Suppressor macrophage treated with lipopolysaccharide for 1 hour (primary cell): ENCODE results near the gene PLEKHH1.

ENCODE experiments used
- DNase-seq, 3 donors: peaks; one replicate each; pipeline ENCODE4 v3.0.0-alpha.2; 2020 to 2022

PLEKHH1 gene

GRCh38 chr14:67510836-67511235 is 22.3 kb upstream of the PLEKHH1 start:
- DNase-seq: no peak

- DNase-seq: peak; percentile 53 to 85 (median 59)
These were observed 20.4 kb upstream of the PLEKHH1 start for GRCh38 chr14:67512463-67513310.

DNA sequence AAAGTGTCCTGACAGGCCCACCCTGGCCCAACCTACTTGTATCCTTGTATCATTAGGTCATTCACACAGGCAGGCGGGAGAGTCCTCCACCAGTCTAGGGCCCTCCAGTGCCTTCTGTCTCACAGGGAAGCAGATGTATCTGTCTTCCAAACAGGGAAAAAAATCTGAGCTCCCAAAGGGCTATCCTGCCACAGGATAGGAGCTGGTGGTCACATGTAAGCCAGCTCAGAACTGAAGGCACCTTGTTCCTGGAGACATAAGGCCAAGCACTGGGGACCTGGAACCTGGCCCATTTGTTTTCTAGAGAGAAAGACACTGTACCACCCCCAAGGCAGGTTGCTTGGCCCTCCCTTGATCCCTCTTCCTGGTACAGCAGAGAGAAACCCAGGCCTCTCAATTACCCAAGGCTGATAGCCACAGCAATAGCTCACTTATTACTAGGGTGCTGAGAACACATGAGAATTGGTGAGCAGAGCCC is 19.4 kb upstream of the PLEKHH1 start:
- DNase-seq: no peak

GRCh38 chr14:67514203-67514607 is 18.9 kb upstream of the PLEKHH1 start:
- no peak for DNase-seq

GRCh38 chr14:67514650-67515385 is 18.3 kb upstream of the PLEKHH1 start:
- peak; percentile 63 to 80 (median 72) for DNase-seq

- DNase-seq: peak in 2 of 3 donors; percentile 32 to 48
These were observed 17.6 kb upstream of the PLEKHH1 start for GRCh38 chr14:67515386-67516079.

GRCh38 chr14:67516676-67517075 is 16.4 kb upstream of the PLEKHH1 start:
- DNase-seq: peak; percentile 44 to 57 (median 56)

DNA sequence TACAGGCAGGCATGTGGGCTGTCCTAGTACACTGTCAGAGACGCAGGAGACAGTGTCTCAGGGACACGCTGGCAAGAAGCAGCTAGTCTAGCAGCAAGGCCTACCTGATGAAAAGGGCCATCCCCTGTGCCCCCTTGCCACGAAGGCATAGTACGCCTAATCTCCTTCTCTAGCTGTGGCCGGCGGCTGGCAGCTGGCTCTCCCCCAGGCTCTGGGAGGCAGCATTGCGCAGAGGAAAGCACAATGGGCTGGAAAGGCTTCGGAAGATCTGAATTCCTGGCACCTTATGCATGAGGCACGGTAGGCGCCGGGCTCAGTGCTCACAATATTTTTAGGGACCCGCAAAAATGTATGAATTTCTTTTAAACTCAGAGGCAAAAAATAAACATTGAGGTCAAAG is 16.0 kb upstream of the PLEKHH1 start:
- no peak for DNase-seq

DNA sequence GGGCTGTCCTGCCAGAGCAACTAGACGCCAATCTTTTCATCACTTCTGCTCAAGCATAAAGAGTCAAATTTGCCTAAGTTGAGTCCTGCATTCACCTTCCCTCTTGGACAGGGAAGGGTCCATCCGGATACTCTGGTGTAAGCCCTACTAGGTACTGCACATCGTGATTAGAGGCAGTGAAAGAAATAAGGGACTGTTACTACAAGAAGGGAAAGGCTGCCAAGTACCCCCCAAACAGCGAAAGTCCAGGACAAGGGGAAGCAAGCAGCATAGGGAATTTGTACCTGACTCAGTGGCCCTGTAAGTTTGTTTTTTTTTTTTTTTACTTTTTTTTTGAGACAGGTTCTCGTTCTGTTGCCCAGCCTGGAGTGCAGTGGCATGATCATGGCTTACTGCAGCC is 13.7 kb upstream of the PLEKHH1 start:
- no peak for DNase-seq

DNA sequence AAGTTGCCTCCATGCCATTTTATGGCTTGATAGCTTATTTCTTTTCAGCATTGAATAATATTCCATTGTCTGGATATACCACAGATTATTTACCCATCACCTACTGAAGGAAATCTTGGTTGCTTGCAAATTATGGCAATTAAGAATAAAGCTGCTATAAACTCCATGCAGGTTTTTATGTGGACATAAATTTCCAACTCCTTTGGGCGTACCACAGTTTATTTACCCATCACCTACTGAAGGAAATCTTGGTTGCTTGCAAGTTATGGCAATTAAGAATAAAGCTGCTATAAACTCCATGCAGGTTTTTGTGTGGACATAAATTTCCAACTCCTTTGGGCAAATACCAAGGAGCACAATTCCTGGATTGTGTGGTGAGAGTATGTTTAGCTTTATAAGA is 12.6 kb upstream of the PLEKHH1 start:
- DNase-seq: no peak

GRCh38 chr14:67522270-67522669 is 10.8 kb upstream of the PLEKHH1 start:
- DNase-seq: no peak

- no peak for DNase-seq
These were observed 9.1 kb upstream of the PLEKHH1 start for GRCh38 chr14:67523764-67524633.

DNA sequence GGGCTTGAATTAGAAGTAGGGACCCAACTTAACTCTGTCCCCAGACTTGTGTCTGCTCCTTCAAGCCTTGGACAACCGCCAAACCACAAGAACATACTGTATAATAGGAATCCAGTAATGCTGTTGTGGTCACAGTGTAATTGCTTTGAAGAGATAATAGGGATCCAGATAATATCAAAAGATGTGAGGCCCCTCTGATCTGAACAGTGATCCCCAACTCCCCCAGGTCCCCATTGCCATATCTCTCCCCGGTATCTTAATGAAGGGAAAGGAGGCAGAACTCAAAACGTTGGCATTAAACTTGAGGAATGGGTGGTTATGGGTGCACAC is 8.5 kb upstream of the PLEKHH1 start:
- no peak for DNase-seq

DNA sequence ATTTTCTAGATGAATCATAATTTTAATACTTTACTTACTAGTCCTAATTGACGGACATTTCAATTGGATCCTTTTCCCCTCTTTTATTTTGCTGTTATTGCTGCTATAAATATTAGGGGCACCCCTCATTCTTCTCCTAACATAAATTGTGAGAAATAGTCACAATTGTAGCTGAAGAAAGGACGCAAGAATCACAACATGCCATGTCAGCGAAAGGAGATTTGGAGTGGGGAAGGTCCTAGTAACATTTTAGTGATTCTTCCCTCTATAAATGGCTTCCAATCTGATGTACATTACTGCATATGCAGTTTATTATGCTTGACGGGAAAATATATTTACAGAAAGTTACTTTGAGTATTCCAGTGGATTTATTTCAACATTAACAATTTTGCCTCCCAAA is 7.7 kb upstream of the PLEKHH1 start:
- DNase-seq: no peak

GRCh38 chr14:67526181-67526580 is 6.9 kb upstream of the PLEKHH1 start:
- no peak for DNase-seq

DNA sequence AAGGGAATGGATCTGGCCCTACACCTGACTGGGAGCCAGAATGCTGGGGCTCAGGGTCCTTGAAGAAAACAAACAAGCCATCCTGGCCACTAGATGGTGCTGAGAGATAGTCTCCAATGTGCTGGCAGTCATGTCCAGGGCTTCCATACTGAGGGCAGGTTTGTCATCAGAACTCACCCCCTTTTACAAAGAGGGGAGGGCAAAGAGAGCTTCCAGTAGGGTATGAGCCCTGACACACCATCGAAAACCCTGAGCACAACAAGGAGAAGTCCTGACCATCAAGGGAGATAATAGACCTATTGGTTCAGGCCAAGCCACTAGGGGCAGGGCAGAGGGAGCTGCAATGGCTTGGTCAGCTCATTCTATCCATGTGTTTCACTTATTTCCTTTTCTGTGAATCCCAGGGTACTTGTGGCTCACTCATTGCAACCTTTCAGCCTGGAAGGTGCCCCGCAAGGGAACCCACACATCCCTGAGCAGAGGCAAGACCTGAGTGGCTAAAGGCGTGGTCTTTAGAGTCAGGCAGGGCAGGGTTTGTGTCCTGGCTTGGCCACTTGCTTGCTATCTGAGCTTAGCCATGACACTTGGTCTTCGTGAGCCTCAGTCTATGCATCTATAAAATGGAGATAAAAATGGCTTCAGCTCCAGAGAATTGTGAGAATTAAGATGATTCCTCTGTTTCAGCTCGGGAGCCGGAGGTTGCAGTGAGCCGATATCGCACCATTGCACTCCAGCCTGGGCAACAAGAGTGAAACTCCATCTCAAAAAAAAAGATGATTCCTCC is 6.2 kb upstream of the PLEKHH1 start:
- peak; percentile 62 to 69 (median 63) for DNase-seq

GRCh38 chr14:67527756-67528155 is 5.3 kb upstream of the PLEKHH1 start:
- no peak for DNase-seq

DNA sequence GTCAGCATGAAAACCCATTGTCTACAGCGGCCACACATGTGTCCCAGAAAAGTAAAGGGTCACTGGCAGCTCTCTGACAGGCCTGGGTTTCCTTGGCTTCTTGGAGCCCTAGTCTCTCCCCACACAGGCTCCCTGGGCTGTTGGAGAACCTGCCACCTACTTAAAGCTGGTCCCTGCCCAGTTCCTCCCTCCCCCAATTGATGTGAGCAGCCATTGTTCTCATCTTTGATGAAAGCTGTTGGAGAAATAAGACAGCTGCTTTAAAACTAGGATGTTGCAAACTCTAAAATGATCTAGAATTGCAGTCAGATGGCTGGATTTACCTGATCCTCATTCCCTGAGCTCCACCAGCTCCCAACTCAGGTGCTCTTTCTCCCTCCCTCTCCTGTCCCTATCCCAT is 4.8 kb upstream of the PLEKHH1 start:
- no peak for DNase-seq

DNA sequence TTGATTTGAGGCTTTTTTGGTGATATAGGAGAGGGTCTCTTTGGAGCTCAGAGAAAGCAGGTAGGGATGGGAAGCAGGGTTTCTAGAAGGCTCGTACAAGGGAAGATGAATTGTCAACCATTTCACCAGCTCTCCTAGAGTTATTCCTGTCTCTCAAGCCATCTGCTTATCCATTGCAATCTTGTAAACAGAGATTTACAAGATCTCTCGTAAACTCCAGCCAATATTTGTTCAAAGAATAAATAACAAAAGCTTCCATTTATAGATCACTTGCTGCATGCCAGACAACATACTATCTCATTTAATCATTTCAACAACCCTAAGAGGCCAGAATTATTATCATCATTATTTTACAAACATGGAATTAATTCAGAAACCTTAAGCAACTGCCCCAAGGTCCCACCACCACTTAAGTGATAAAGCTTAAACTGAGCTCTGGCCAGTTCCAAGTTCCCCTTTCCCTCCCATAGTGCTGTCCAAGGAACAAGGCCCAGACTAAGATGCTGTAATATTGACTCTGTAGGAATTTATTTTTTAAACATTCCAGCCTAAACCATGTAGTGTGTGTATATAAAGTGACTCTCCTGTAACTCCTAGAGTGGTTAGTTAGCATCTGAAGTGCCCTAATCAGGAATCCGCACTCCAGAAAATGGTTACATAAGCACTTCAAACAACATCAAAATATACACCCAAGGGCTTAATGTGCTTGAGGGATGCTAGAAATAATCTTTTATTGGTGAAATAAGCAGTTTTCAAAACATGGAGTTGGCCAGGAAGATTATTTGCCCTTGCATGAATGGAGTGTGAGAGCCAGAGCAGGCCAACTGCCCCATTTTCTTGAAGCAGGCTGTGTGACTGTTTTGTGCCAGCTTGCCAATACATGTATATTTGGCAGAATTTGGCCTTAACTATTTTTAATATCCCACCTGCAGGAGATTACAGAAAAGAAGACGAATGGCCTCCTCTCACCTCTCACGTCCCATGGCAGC is 2.8 kb upstream of the PLEKHH1 start:
- DNase-seq: no peak

- no peak for DNase-seq
These were observed 488 bp upstream of the PLEKHH1 start for GRCh38 chr14:67532606-67532997.

- peak in 1 of 3 donors; percentile 14 for DNase-seq
These were observed 630 bp downstream of the PLEKHH1 start for GRCh38 chr14:67533754-67534085.
